Measurements from ENCODE around the gene IMMP2L.

- no peak for TF ChIP-seq POLR2AphosphoS5 (IDR thresholded peaks at IDR 0.05; ENCODE audit: low read depth, low read length)
- TF ChIP-seq TAF1 (IDR thresholded peaks at IDR 0.05; ENCODE audit: borderline replicate concordance, insufficient read depth, low read length): no peak
- TF ChIP-seq, protein P1, sequence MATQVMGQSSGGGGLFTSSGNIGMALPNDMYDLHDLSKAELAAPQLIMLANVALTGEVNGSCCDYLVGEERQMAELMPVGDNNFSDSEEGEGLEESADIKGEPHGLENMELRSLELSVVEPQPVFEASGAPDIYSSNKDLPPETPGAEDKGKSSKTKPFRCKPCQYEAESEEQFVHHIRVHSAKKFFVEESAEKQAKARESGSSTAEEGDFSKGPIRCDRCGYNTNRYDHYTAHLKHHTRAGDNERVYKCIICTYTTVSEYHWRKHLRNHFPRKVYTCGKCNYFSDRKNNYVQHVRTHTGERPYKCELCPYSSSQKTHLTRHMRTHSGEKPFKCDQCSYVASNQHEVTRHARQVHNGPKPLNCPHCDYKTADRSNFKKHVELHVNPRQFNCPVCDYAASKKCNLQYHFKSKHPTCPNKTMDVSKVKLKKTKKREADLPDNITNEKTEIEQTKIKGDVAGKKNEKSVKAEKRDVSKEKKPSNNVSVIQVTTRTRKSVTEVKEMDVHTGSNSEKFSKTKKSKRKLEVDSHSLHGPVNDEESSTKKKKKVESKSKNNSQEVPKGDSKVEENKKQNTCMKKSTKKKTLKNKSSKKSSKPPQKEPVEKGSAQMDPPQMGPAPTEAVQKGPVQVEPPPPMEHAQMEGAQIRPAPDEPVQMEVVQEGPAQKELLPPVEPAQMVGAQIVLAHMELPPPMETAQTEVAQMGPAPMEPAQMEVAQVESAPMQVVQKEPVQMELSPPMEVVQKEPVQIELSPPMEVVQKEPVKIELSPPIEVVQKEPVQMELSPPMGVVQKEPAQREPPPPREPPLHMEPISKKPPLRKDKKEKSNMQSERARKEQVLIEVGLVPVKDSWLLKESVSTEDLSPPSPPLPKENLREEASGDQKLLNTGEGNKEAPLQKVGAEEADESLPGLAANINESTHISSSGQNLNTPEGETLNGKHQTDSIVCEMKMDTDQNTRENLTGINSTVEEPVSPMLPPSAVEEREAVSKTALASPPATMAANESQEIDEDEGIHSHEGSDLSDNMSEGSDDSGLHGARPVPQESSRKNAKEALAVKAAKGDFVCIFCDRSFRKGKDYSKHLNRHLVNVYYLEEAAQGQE (IDR thresholded peaks at IDR 0.05; ENCODE audit: insufficient read depth in 1 of 2, low read depth in 2 of 2, low read length in 2 of 2): no peak
- TF ChIP-seq SIN3A (IDR thresholded peaks at IDR 0.05; ENCODE audit: borderline replicate concordance, insufficient read depth, low read length): no peak
These were observed 169.1 kb downstream of the IMMP2L start for GRCh38 chr7:111393011-111393754.
